HFF-Myc (cell line): ENCODE data around the gene MLF2.
"Not testable (repeated sequence)": the region's sequence is repeated elsewhere in the genome, so short reads cannot be mapped to it uniquely, and the experiment has no call there.

Experiments used
- DNase-seq: peaks from one replicate; pipeline ENCODE4 v3.0.0-alpha.2; 2011; ENCODE audit warnings: low read depth; ENCODE audit errors: extremely low read depth
- H3K4me3 ChIP-seq: replicated peaks from 2 replicates; pipeline ENCODE4 v1.5.1; 2011; ENCODE audit warnings: low read depth, mild to moderate bottlenecking, control low read depth, low read length
- CTCF ChIP-seq: IDR thresholded peaks from 2 replicates; pipeline ENCODE4 v1.5.1; 2012; ENCODE audit warnings: mild to moderate bottlenecking, low read depth, low read length, control low read depth; ENCODE audit errors: missing control alignments

The MLF2 gene

GRCh38 chr12:6722863-6723262, 30.1 kb downstream of the MLF2 start:
- no peak overlapping the region for H3K4me3 ChIP-seq
- TF ChIP-seq CTCF = no peak
- DNase-seq = no peak

- no peak overlapping the region for H3K4me3 ChIP-seq
- DNase-seq = no peak
- TF ChIP-seq CTCF = no peak
Measured at GRCh38 chr12:6716874-6717437, 36.0 kb downstream of the MLF2 start.

GRCh38 chr12:6716031-6716873, 36.7 kb downstream of the MLF2 start:
- not testable (repeated sequence) for DNase-seq, H3K4me3 ChIP-seq

- TF ChIP-seq CTCF = no peak
- no peak overlapping the region for H3K4me3 ChIP-seq
- DNase-seq = no peak
Measured at GRCh38 chr12:6708960-6709394, 44.0 kb downstream of the MLF2 start.

- not testable (repeated sequence) for DNase-seq, H3K4me3 ChIP-seq
Measured at GRCh38 chr12:6708351-6708750, 44.6 kb downstream of the MLF2 start.

- TF ChIP-seq CTCF = no peak
- no peak overlapping the region for H3K4me3 ChIP-seq
- no peak for DNase-seq
Measured at GRCh38 chr12:6703631-6704030, 49.3 kb downstream of the MLF2 start.

GRCh38 chr12:6701078-6701768, 51.7 kb downstream of the MLF2 start:
- no peak for TF ChIP-seq CTCF
- DNase-seq = no peak
- no peak overlapping the region for H3K4me3 ChIP-seq
